ENCODE results near the gene OBSCN.

The OBSCN gene

GRCh38 chr1:228356897-228357680 is 149.2 kb downstream of the OBSCN start:
- Mint-ChIP-seq H3K27ac (no peak overlapping the region), H3K36me3 (no peaks in the 10 kb centered on the region), H3K9me3 (ENCODE audit: low read depth) (no peaks in the 10 kb centered on the region), H3K4me3 (no peak overlapping the region), H3K4me1 (ENCODE audit: low read depth) (no peaks in the 10 kb centered on the region), H3K27me3 (no peaks in the 10 kb centered on the region)

DNA sequence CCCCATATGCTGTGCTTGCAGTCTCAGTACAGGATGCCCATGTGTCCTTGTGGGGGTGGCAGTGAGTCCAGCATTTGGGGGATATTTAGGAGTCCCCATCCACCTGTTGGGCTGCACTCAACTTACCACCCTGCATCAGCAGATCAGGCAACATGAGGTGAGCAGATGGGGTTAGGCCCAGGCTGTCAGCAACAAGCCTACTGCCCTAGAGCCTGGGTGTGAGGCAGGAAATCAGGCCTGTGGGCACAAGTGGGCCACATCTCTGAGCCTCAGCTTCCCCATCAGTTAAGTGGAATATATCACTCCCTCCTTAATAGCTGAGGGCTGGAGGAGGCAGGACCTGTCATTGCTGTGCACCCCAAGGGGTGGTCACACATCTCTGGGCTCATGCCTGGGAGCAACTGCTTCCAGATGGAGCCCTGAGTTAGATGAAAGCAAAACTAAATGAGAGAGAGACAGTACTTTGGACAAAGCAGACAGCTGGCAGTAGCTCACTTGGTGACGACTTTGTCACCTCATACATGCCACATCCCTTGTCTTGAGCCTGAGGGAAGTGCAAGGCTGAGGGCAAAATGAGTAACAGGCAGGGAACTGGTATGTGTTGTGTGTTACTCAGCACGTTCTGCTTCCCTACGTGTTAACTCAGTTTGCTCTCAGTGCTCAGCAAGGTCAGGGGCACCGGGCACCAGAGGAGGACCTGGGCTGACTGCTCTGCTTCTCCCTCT is 150.4 kb downstream of the OBSCN start:
- Mint-ChIP-seq H3K4me3 (no peak overlapping the region), H3K36me3 (no peaks in the 10 kb centered on the region), H3K9me3 (ENCODE audit: low read depth) (no peaks in the 10 kb centered on the region), H3K4me1 (ENCODE audit: low read depth) (no peaks in the 10 kb centered on the region), H3K27ac (no peak overlapping the region), H3K27me3 (no peaks in the 10 kb centered on the region)

GRCh38 chr1:228358764-228359612 is 151.1 kb downstream of the OBSCN start:
- Mint-ChIP-seq H3K27me3 (no peaks in the 10 kb centered on the region), H3K4me3 (no peak overlapping the region), H3K27ac (no peak overlapping the region), H3K9me3 (ENCODE audit: low read depth) (no peaks in the 10 kb centered on the region), H3K4me1 (ENCODE audit: low read depth) (no peaks in the 10 kb centered on the region), H3K36me3 (no peaks in the 10 kb centered on the region)

DNA sequence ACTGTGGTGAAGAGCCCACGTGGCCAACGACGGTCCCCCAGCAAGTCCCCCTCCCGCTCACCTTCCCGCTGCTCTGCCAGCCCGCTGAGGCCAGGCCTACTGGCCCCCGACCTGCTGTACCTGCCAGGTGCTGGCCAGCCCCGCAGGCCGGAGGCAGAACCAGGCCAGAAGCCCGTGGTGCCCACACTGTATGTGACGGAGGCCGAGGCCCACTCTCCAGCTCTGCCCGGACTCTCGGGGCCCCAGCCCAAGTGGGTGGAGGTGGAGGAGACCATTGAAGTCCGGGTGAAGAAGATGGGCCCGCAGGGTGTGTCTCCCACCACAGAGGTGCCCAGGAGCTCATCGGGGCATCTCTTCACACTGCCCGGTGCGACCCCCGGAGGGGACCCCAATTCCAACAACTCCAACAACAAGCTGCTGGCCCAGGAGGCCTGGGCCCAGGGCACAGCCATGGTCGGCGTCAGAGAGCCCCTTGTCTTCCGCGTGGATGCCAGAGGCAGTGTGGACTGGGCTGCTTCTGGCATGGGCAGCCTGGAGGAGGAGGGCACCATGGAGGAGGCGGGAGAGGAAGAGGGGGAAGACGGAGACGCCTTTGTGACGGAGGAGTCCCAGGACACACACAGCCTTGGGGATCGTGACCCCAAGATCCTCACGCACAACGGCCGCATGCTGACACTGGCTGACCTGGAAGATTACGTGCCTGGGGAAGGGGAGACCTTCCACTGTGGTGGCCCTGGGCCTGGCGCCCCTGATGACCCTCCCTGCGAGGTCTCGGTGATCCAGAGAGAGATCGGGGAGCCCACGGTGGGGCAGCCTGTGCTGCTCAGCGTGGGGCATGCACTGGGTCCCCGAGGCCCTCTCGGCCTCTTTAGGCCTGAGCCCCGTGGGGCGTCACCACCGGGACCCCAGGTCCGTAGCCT is 152.0 kb downstream of the OBSCN start:
- Mint-ChIP-seq H3K4me3 (no peak overlapping the region), H3K27ac (no peak overlapping the region), H3K9me3 (ENCODE audit: low read depth) (no peaks in the 10 kb centered on the region), H3K27me3 (no peaks in the 10 kb centered on the region), H3K36me3 (no peaks in the 10 kb centered on the region), H3K4me1 (ENCODE audit: low read depth) (no peaks in the 10 kb centered on the region)

DNA sequence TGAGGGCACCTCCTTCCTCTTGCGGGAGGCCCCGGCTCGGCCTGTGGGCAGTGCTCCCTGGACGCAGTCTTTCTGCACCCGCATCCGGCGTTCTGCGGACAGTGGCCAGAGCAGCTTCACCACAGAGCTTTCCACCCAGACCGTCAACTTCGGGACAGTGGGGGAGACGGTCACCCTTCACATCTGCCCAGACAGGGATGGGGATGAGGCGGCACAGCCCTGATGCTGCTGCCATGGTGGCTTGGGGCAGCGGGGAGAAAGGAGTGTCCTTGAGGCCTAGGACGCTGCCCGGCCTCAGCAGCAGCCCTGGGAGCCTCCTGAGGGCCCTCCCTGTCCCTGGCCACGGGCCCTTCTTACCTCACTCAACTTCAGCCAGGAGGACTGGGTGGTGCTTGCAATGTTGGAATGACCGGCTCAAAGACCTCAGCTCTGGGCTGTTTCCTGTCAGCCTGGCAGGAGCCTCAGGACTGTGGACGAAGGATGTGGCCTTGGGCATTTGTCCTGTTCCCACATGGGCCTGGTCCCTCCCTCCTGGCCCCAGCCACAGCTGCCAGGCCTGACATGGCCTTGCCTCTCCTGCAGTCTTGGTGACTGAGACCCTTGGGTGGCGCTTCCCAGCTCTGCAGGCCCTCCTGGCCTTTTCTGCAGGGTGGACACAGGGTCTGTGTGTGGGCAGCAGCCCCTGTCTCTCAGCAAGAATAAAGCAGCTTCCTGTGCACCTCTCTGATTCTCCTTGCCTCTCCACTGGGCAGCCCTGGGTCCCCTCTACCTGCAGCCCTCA is 152.9 kb downstream of the OBSCN start:
- H3K36me3 Mint-ChIP-seq: no peaks in the 10 kb centered on the region

DNA sequence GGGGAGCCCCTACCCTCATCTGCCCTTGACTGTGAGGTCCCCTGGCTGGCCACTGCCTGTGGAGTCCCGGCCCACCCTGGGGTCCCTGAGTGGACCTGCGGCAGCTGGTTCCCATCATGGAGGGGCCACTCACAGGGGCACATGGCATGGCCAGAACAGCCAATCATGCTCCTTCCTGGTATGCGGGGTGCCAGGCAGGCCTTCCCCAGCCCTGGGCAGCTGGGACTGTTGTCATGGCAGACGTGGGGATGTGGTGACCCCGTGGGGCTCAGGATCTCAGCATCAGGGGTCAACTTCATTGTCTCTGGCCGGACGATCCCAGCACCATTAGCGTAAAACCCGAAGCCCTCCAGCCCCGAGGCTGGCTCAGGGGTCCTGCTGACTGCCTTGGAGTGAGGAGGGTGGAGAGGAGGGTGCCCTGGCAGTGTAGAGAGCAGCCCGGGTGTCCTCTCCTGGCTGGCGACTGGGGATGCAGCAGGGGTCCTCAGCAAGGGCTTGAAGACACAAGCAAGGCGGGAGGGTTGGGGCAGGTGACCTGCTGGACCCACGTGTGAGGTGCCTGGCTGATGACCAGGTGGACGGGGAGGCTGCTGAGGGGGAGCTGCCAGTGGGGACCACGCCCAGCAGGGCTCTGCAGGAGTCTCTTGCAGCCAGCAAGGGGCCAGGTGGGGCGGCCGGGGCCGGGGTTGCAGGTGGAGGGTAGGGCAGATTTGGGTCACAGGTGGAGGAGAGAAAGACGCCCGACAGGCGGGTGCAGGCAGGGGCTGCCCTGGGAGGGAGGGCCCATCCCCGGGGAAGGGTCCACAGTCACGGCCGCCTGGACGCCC is 153.7 kb downstream of the OBSCN start:
- Mint-ChIP-seq H3K4me3 (no peak overlapping the region), H3K27ac (no peak overlapping the region), H3K4me1 (ENCODE audit: low read depth) (no peaks in the 10 kb centered on the region), H3K9me3 (ENCODE audit: low read depth) (no peaks in the 10 kb centered on the region), H3K36me3 (no peaks in the 10 kb centered on the region), H3K27me3 (no peaks in the 10 kb centered on the region)

More for the DNA sequence above, 152.9 kb downstream of the OBSCN start:
- H3K27me3 Mint-ChIP-seq: no peaks in the 10 kb centered on the region
- H3K9me3 Mint-ChIP-seq (ENCODE audit: low read depth): no peaks in the 10 kb centered on the region
- H3K4me3 Mint-ChIP-seq: no peak overlapping the region
- H3K27ac Mint-ChIP-seq: no peak overlapping the region
- H3K4me1 Mint-ChIP-seq (ENCODE audit: low read depth): no peaks in the 10 kb centered on the region

DNA sequence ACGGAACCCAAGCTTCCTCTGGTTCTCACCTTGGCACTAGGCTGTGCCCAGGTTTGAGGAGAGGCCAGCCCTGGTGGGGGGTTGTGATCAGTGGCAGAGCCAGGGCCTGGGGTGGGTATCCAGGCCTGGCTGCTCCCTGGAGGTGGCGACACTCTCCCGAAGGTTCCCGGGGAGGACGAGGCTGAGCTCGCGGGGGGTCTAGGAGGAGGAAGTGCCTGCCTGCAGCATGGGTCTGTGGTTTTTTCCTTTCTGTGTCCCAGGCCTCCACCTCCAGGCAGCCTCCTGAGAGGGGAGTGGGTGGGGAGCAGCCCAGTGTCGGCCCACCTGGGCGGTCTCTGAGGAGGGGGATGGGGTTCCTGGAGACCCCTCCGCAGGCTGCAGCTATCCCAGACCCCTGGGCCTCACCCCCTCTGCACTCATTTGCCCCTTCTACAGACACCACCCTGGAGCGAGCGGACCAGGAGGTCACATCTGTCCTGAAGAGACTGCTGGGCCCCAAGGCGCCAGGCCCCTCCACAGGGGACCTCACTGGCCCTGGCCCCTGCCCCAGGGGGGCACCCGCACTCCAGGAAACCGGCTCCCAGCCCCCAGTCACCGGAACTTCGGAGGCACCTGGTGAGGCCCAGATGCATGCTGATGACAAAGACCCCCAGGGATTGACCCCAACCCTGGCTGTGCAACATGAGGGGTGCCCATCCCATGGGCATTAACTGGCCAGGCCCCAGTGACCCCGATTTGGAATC is 154.5 kb downstream of the OBSCN start:
- H3K9me3 Mint-ChIP-seq (ENCODE audit: low read depth): no peaks in the 10 kb centered on the region
- H3K27me3 Mint-ChIP-seq: no peaks in the 10 kb centered on the region
- no peaks in the 10 kb centered on the region for H3K4me1 Mint-ChIP-seq (ENCODE audit: low read depth)
- H3K27ac Mint-ChIP-seq: no peak overlapping the region
- no peak overlapping the region for H3K4me3 Mint-ChIP-seq
- H3K36me3 Mint-ChIP-seq: no peaks in the 10 kb centered on the region

DNA sequence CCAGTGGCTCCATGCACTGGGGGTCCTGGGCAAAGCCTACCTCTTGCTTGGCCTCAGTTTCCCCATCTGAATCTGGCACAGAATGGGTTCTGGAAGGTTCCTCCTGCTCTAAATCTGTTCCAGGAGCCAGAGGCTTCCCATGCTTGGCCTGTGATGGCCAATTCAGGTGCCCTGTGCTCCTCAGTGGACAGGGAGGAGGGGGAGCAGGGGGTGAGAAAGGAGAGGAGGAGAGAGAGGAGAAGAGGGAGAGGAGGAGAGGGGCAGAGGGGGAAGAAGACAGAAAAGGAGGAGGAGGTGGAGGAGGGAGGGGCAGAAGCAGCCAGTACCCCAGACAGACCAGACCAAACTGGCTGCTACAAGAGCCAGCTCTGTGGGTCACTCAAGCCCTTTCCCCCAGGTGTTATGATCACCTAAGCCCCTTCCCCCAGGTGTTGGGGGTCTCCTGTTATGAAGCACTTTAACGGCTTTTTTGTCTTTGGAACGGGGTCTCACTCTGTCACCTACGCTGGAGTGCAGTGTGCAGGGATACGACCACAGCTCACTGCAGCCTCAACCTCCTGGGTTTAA is 155.1 kb downstream of the OBSCN start:
- no peaks in the 10 kb centered on the region for H3K9me3 Mint-ChIP-seq (ENCODE audit: low read depth)
- no peak overlapping the region for H3K27ac Mint-ChIP-seq
- H3K4me3 Mint-ChIP-seq: no peak overlapping the region
- no peaks in the 10 kb centered on the region for H3K4me1 Mint-ChIP-seq (ENCODE audit: low read depth)
- no peaks in the 10 kb centered on the region for H3K36me3 Mint-ChIP-seq
- no peaks in the 10 kb centered on the region for H3K27me3 Mint-ChIP-seq

- H3K9me3 Mint-ChIP-seq (ENCODE audit: low read depth): no peaks in the 10 kb centered on the region
- H3K27ac Mint-ChIP-seq: no peak overlapping the region
- no peaks in the 10 kb centered on the region for H3K27me3 Mint-ChIP-seq
- H3K36me3 Mint-ChIP-seq: no peaks in the 10 kb centered on the region
- H3K4me1 Mint-ChIP-seq (ENCODE audit: low read depth): no peaks in the 10 kb centered on the region
- no peak overlapping the region for H3K4me3 Mint-ChIP-seq
These were observed 155.8 kb downstream of the OBSCN start for GRCh38 chr1:228363686-228364067.

DNA sequence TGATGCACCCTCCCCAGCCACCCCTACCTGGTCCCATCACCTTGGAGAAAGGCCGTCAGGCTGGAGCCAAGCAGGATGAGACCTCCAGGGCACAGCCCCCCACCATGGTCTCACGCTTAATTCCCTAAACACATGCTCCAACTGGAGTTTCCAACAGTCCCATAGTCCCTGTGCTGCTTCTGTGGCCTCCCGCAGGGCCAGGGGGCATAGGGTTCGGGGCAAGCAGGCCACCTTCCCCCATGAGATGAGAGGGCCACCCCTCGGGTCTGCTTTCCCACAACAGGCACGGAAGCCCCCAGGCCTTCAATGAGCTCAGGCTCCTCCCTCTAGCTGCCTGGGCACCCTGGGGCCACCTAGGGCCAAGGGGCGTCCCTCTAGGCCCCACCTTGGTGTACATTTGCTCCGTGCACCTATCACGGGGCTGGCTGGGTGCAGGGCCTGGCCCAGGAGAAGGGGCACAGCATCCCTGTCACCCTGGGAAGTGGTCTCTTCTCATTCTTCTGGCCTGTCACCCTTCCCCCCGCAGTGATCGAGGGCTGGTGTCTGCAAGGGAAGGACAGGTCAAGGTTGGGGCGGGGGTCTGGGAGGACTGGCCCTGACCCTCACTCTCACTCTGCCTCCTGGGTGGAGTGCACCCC is 156.3 kb downstream of the OBSCN start:
- Mint-ChIP-seq H3K36me3 (no peaks in the 10 kb centered on the region), H3K4me3 (no peak overlapping the region), H3K27ac (no peak overlapping the region), H3K4me1 (ENCODE audit: low read depth) (no peaks in the 10 kb centered on the region), H3K27me3 (no peaks in the 10 kb centered on the region), H3K9me3 (ENCODE audit: low read depth) (no peaks in the 10 kb centered on the region)

DNA sequence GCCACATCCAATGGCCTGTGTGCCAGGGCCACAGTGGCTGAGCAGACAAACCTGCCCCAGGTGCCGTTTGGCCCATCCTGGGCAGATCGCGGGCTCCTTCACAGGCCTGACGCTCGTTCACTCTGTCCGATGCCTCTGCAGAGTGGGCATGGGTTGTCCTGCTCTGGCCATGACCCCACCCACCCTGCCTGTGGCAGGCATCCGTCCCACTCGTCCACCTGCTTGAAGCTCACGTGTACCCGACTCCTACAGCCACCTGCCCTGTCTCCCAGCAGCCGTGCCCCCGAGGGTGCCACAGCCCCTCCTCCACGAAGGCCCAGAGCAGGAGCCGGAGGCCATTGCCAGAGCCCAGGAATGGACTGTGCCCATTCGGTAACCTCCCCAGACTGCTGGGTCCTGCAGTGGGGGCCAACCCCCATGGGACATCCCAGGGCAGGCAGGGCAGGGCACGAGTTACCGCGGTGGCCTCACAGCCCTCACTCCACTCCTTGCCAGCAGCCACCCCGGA is 156.9 kb downstream of the OBSCN start:
- Mint-ChIP-seq H3K27ac (no peak overlapping the region), H3K9me3 (ENCODE audit: low read depth) (no peaks in the 10 kb centered on the region), H3K27me3 (no peaks in the 10 kb centered on the region), H3K4me1 (ENCODE audit: low read depth) (no peaks in the 10 kb centered on the region), H3K36me3 (no peaks in the 10 kb centered on the region), H3K4me3 (no peak overlapping the region)

All from activated naive CD8-positive, alpha-beta T cell (primary cell).